Cardiac muscle cell (in vitro differentiated cells and primary cell): ENCODE results near the gene CDCP2. TPM values are rescaled to one million over a fixed set of nuclear protein-coding genes. Genes with fewer than 3 reads are reported as not detected.

Experiments used
- DNase-seq, 2 donors: peaks; one replicate each; pipeline versions ENCODE4 v3.0.0 to v3.0.0-alpha.2; 2010 to 2017; ENCODE audit warnings: low read depth in 1 of 2, low spot score in 1 of 2
- H3K27ac ChIP-seq: fragments of 200-600 bp; sonication (generic); 2 replicates; pipeline ENCODE4 v1.5.1; 2016
- H3K27me3 ChIP-seq: fragments of 200-600 bp; sonication (generic); 2 replicates; pipeline ENCODE4 v1.6.0; 2016; ENCODE audit warnings: control low read depth
- H3K36me3 ChIP-seq: fragments of 200-600 bp; sonication (generic); 2 replicates; pipeline ENCODE4 v1.5.1; 2016; ENCODE audit warnings: control low read depth
- H3K4me1 ChIP-seq: fragments of 200-600 bp; sonication (generic); 2 replicates; pipeline ENCODE4 v1.8.1; 2017; ENCODE audit warnings: low read depth, mild to moderate bottlenecking, mixed run types
- H3K4me3 ChIP-seq: fragments of 200-600 bp; sonication (generic); 2 replicates; pipeline ENCODE4 v1.5.1; 2016; ENCODE audit warnings: mild to moderate bottlenecking
- H3K9me3 ChIP-seq: fragments of 200-600 bp; sonication (generic); 2 replicates; pipeline ENCODE4 v1.5.1; 2017; ENCODE audit warnings: low read depth, mild to moderate bottlenecking, control low read depth
- polyA plus RNA-seq: library from polyadenylated mRNA; unstranded; fragments of >200 nt; fragmentation: Nextera tagmentation; extraction: Ambion mirVana; gene quantifications from 2 replicates; pipeline ENCODE4 v1.2.1, GENCODE V29; 2016
- total RNA-seq: library from RNA; depleted of rRNA; stranded (reverse); fragments of >200 nt; gene quantifications from 2 replicates; pipeline ENCODE4 v1.2.3, GENCODE V29; 2016
- TF ChIP-seq, protein P1 (sequence below): IDR thresholded peaks from 2 replicates; pipeline ENCODE4 v1.5.1; 2012; ENCODE audit warnings: low read depth, mild to moderate bottlenecking, low read length

CDCP2 gene
- total and polyA plus RNA-seq, 2 experiments from 2014 or later: 0.06 TPM; not detected in 1

DNA sequence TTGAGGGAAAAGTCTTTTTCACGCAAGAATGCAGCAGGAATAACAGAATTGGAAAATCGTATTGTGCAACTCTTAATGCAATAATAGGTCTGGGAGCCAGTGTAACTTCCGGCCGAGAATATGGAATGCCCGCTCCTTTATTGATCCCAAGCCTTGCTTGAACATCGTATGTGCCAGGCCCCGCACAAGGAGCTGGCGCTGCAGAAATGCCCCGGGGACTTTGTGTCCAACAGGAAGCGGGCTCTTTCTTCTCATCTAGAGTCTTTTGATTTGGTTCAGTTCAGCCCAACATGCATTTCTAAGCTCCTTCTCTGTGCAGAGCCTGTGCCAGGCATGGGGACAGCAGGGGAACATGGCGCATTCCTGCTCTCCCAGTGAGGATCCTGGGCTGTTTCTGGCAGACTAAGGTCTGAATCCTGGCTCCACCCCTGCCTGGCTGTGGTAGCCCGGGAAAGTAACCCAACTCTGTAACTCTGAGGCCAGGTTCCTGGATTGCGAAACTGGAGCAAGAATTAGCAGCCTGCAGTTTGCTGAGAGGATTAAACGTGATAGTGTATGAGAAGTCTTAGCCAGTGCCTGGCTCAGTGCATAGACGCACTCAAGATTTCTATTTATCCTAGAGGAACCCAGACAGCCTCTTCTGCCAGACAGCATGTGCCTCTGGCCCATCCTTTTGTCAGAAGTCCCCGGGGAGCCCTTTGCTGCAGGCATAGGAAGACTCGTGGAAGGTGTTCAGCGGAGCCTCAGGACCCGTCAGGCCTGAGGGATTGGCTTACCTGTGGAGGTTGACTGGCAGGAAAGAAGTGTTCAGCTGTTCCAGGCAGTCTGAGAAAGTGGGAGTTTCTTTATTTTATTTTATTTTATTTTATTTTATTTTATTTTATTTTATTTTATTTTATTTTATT lies 987 bp upstream of the CDCP2 start:
- no peak overlapping the region for H3K27ac ChIP-seq

DNA sequence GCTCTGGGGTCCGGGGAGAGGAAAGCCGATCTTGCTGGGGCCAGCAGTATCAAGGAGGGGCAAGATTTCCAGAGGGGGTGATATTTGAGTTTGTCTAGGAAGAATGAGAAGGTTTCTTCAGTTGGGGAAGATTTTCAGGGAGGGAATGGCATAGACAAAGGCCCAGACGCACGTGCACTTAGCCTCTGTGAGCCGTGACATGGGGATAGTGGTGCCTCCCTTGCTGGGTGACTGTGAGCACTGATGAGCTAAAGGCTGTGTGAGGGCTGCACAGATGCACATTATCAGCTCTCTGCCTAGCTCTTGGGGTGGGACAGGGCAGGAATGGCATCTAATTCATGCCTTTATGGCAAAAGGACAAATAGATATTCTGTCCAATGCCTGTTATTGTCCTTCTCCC lies 1.8 kb downstream of the CDCP2 start:
- Histone ChIP-seq H3K36me3 (no peaks in the 10 kb centered on the region), H3K9me3 (no peaks in the 10 kb centered on the region), H3K27ac (no peak overlapping the region), H3K4me1 (no peaks in the 10 kb centered on the region), H3K4me3 (no peak overlapping the region), H3K27me3 (no peaks in the 10 kb centered on the region)
- no peak for DNase-seq
- TF ChIP-seq, protein P1, sequence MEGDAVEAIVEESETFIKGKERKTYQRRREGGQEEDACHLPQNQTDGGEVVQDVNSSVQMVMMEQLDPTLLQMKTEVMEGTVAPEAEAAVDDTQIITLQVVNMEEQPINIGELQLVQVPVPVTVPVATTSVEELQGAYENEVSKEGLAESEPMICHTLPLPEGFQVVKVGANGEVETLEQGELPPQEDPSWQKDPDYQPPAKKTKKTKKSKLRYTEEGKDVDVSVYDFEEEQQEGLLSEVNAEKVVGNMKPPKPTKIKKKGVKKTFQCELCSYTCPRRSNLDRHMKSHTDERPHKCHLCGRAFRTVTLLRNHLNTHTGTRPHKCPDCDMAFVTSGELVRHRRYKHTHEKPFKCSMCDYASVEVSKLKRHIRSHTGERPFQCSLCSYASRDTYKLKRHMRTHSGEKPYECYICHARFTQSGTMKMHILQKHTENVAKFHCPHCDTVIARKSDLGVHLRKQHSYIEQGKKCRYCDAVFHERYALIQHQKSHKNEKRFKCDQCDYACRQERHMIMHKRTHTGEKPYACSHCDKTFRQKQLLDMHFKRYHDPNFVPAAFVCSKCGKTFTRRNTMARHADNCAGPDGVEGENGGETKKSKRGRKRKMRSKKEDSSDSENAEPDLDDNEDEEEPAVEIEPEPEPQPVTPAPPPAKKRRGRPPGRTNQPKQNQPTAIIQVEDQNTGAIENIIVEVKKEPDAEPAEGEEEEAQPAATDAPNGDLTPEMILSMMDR: no peak

More for the DNA sequence above, 987 bp upstream of the CDCP2 start:
- DNase-seq: peak in 1 of 2 donors; percentile 88
- Histone ChIP-seq H3K9me3 (no peaks in the 10 kb centered on the region), H3K36me3 (no peaks in the 10 kb centered on the region), H3K4me1 (no peaks in the 10 kb centered on the region), H3K4me3 (no peak overlapping the region), H3K27me3 (no peaks in the 10 kb centered on the region)
- TF ChIP-seq, protein P1: no peak

DNA sequence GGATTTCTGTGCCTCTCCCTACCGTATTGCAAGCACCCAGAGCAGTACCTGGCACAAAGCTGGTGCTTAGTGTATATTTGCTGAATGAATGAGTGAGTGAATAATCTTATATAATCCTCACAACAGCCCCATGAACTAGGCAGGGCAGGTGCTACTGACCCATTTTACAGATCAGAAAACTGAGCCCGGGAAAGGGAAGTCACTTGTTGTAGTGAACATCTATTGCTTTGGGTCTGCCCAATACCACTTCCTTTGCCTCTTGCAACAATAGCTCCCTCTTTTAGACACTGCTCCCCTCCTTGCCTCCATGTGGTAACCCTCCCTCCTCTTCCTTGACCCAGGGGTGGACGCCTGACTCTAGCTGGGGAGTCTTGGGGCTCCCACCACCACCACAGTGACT lies 3.1 kb downstream of the CDCP2 start:
- Histone ChIP-seq H3K9me3 (no peaks in the 10 kb centered on the region), H3K4me3 (no peak overlapping the region), H3K27ac (no peak overlapping the region), H3K36me3 (no peaks in the 10 kb centered on the region), H3K27me3 (no peaks in the 10 kb centered on the region), H3K4me1 (no peaks in the 10 kb centered on the region)
- no peak for DNase-seq
- TF ChIP-seq, protein P1: no peak

DNA sequence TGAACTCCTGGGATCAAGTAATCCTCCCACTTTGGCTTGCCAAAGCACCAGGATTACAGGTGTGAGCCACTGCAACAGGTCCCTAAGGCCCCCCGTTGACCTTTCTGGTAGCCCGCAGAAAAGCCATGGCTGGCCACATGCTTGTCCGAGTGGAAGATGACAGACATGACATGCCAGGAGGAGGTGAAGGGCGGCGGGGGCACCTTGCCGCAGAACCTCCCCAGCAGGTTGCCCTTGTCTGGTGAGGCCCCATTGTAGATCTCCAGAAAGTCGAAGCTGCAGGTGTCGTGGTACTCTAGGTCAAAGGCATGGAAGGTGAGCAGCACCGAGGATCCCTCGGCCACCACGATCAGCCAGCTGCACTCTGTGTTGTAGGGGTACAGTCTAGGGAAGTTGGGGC lies 8.4 kb downstream of the CDCP2 start:
- Histone ChIP-seq H3K27me3 (no peaks in the 10 kb centered on the region), H3K27ac (no peak overlapping the region), H3K36me3 (no peaks in the 10 kb centered on the region), H3K4me3 (no peak overlapping the region), H3K9me3 (no peaks in the 10 kb centered on the region), H3K4me1 (no peaks in the 10 kb centered on the region)
- TF ChIP-seq, protein P1: no peak
- no peak for DNase-seq

DNA sequence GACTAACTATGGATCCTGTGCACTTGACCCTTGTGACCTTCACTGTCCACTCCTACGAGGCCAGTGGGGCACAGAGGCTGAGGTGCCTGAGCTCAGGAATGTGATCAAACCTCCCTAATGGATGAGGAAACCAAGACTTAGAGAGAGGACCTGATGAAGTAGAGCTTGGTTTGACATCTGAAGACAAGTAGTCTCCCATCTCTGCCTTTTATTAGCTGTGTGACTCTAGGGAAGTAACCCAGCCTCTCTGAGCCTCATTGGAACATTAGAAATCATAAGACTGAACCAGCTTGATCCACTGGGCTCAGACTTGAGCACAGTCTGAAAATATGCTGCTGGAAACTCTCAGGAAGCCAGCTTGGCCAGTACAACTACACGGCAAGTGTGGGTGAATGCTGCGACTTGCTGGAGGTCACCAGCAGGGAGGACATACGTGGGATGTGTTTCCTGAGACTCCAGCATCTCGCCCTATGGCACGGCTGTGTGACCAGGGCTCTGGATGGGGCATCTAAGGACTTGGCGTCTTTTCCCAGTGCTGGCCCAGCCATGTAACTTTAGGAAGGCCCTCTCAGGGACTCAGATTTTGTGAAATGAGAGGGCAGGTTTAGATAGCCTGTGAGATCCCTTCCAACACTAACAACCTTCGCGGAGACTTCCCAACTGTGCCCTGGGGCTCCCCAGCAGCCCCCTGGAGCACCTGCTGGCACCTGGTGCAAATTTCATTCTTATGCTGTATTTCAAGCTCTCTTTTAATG lies 10.5 kb downstream of the CDCP2 start:
- TF ChIP-seq, protein P1: no peak
- Histone ChIP-seq H3K4me1 (no peaks in the 10 kb centered on the region), H3K4me3 (no peak overlapping the region), H3K9me3 (no peaks in the 10 kb centered on the region), H3K36me3 (no peaks in the 10 kb centered on the region), H3K27me3 (no peaks in the 10 kb centered on the region), H3K27ac (no peak overlapping the region)
- DNase-seq: no peak
